Activated CD4-positive, alpha-beta T cell treated with anti-CD3 and anti-CD28 coated beads, Interleukin-2, Interleukin-4, amounts not matched to agents 100 ng/mL and 50 ng/mL, durations not matched to agents 16 hours and 8 hours (primary cell): ENCODE data around the gene CXCL10.
"Not testable (repeated sequence)": the region's sequence is repeated elsewhere in the genome, so short reads cannot be mapped to it uniquely, and the experiment has no call there.

ENCODE experiments used
- DNase-seq: peaks from one replicate; pipeline ENCODE4 v3.0.0-alpha.2; 2020; ENCODE audit warnings: low spot score

The CXCL10 gene

DNA sequence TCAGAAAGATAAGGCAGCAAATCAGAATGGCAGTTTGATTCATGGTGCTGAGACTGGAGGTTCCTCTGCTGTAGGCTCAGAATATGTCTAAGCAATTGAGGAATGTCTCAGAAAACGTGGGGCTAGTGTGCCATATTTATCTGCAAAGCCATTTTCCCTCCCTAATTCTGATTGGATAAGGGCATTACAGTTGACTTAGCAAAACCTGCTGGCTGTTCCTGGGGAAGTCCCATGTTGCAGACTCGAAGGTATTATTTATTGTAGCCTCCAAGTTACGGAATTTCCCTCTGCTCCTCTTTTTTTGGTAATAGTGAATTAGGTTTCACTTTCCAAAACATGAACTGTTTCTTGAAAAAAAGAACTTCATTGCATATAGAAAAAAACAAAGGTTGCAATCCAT lies at the start of gene CXCL10:
TSS of gene CXCL10 (minus strand) at position 109 of the 400 bp plus-strand sequence. CDS start at position 43, 66 bp downstream.
- peak; percentile 53 for DNase-seq

DNA sequence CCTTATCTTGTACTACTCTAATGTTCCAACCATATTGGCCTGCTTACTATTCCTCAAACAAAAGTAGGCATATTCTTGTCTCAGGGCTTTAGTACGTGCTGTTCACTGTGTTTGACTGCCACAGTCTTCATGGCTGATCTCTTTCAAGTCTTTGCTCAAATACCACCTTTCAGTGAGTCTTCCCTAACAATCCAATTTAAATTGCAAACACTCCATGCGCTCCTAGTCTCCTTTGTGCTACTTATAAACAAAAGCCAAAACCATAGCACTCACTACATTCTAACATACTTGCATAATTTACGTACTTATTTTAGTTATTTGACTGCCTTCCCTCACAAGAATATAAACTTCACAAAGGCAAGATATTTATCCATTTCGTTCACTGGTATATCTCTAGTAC lies 49.5 kb upstream of the CXCL10 start:
- no peak for DNase-seq

- DNase-seq, result peak; percentile 88
Measured at GRCh38 chr4:76067652-76068286, 44.5 kb upstream of the CXCL10 start.

- DNase-seq, result no peak
Measured at GRCh38 chr4:76066546-76066945, 43.2 kb upstream of the CXCL10 start.

GRCh38 chr4:76061982-76062381 lies 38.7 kb upstream of the CXCL10 start:
- no peak for DNase-seq

DNA sequence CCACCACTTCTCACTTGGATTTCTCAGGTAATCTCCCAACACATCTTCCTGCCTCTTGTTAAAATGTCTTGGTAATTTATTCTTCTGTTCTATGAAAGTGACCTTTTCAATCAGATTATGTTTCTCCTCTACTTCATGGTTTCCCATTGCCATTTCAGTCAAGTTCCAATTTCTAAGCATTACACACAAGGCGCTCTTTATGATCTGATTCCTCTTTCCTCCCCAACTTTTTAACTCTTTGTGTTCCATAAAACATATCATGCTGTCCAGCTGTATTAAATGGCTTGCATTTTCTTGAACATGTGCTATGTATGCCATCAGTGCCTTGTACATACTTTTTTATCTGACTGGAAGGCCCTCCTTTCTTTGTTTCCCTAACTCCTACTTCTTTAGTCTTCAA lies 38.1 kb upstream of the CXCL10 start:
- DNase-seq, result no peak

DNA sequence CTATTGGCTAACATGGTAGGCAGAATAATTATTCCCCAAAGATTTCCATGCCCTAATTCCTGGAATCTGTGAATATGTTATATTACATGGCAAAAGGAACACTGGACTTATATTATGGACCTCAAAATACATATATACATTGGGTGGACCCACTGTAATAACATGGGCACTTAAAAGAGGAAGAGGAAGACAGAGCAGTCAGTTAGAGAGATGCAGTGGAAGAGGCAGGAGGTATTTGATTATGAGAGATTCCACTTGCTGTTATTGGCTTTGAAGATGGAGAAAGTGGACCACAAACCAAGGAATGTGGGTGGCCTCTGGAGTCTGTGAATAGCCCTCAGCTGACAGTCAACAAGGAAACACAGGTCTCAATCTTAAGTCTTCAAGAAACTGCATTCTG lies 37.2 kb upstream of the CXCL10 start:
- no peak for DNase-seq

GRCh38 chr4:76059750-76060149 lies 36.5 kb upstream of the CXCL10 start:
- peak; percentile 83 for DNase-seq

GRCh38 chr4:76058888-76059426 lies 35.7 kb upstream of the CXCL10 start:
- DNase-seq, result peak; percentile 75

GRCh38 chr4:76058302-76058701 lies 35.0 kb upstream of the CXCL10 start:
- DNase-seq, result peak; percentile 86

- no peak for DNase-seq
Measured at GRCh38 chr4:76055421-76055820, 32.1 kb upstream of the CXCL10 start.

DNA sequence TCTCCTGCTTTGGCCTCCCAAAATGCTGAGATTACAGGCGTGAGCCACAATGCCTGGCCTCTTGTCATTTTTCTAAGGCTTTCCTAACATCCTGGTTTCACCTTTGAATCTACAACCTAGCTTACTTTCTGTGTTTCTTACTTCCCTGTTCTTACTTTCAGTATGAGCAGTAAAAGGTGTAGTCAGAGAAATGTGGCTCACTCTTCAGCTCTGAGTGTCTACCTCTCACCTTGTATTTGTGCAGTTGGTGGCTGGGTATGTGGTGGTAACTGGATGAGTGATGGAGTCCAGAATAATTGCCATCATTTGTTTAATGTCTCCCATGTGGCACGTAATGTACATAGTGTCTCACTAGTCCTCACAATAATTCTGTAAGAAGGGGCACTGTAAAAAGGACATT lies 31.7 kb upstream of the CXCL10 start:
- peak; percentile 87 for DNase-seq

- no peak for DNase-seq
Measured at GRCh38 chr4:76053730-76054129, 30.4 kb upstream of the CXCL10 start.

DNA sequence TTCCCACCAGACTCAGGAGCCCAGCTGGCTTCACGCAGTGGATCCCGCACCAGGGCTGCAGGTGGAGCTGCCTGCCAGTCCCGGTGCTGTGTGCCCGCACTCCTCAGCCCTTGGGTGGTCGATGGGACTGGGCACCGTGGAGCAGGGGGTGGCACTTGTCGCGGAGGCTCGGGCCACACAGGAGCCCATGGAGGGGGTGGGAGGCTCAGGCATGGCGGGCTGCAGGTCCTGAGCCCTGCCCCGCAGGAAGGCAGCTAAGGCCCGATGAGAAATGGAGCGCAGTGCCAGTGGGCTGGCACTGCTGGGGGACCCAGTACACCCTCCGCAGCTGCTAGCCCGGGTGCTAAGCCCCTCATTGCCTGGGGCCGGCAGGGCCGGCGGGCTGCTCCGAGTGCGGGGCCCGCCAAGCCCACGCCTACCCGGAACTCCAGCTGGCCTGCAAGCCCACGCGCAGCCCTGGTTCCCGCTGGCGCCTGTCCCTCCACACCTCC lies 27.3 kb upstream of the CXCL10 start:
- DNase-seq, result not testable (repeated sequence)

DNA sequence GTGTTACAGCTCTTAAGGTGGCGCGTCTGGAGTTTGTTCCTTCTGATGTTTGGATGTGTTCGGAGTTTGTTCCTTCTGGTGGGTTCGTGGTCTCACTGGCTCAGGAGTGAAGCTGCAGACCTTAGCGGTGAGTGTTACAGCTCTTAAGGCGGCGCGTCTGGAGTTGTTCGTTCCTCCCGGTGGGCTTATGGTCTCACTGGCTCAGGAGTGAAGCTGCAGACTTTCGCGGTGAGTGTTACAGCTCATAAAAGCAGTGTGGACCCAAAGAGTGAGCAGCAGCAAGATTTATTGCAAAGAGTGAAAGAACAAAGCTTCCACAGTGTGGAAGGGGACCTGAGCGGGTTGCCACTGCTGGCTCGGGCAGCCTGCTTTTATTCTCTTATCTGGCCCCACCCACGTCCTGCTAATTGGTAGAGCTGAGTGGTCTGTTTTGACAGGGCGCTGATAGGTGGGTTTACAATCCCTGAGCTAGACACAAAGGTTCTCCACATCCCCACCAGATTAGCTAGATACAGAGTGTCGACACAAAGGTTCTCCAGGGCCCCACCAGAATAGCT lies 26.6 kb upstream of the CXCL10 start:
- DNase-seq, result not testable (repeated sequence)

GRCh38 chr4:76044686-76045085 lies 21.4 kb upstream of the CXCL10 start:
- DNase-seq, result not testable (repeated sequence)

GRCh38 chr4:76043306-76043705 lies 20.0 kb upstream of the CXCL10 start:
- DNase-seq, result not testable (repeated sequence)

GRCh38 chr4:76042241-76042998 lies 19.1 kb upstream of the CXCL10 start:
- DNase-seq, result peak; percentile 54

DNA sequence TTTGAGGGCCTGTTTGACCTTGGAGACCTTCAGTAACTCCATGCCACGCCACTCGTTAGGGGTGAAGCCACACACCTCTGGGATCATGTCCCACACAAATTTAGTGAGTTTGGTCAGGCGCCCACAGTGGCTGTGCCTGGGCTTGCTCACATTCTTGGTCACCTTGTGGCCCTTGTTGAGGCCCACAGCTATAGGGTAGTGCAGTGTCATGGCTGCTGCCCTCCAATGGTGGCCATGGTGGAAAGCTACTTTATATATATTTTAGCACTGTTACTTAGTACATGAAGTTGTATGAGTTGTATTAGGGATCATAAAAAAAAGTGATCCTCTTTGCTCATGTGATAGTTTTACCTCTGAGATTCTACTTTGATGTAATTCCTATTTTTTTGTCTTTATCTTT lies 13.6 kb upstream of the CXCL10 start:
- DNase-seq, result no peak

GRCh38 chr4:76035799-76036380 lies 12.6 kb upstream of the CXCL10 start, which contains the start of gene CXCL11:
Gene CXCL11, minus strand, starts transcription at chr4:76036070. Its CDS starts 83 bp downstream, at chr4:76035987.
- no peak for DNase-seq

- DNase-seq, result no peak
Measured at GRCh38 chr4:76035141-76035540, 11.8 kb upstream of the CXCL10 start.

DNA sequence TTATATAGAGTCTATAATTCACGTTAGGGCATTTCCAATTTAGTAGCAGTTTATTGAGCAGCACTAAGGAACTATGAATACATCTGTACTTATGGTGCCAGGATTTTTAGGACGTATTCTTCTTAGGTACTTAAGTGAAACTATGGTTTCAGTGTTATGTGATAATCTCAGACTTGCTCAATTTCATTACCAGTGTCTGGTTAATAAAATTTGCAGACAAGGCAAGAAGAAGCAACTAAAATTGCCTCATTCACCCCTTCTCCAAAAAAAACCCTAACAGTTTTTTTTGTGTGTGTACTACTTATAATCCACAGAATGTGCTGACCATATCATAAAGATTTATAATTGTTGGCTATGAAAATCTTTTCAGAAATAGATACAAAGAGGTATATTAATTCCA lies 6.0 kb upstream of the CXCL10 start:
- no peak for DNase-seq
